HG03039 (cell line): ENCODE results near the gene ABCC12.

ENCODE experiments used
- ATAC-seq: cut with Tn5 transposase; IDR thresholded peaks from one replicate; pipeline ENCODE4 v1.9.1; 2021; ENCODE audit warnings: mild to moderate bottlenecking, moderate library complexity; ENCODE audit not compliant: unreplicated experiment

ABCC12 gene

DNA sequence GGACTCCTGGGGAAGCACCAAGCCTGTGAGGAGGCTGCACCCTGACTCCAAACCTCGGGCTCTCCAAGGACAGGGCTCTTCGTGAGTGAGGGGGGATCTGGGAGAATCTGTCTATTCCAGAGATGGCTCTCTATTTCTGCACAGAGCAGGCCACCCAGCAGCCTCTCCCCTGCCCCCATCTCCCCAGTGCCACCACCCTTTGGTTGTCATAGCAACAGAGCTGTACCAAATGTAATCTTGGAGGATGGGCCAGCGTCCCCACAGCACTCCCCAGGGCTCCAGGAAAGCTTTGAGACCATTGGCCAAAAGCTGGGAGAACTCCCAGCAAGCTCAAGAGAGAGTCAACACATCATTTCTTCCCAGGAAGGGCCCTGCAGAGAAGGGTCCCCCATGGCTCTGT is 49.3 kb downstream of the ABCC12 start:
- ATAC-seq, result no peak
